Activated naive CD4-positive, alpha-beta T cell (primary cell): ENCODE data around the gene RSPH9.
"Not testable (repeated sequence)": the region's sequence is repeated elsewhere in the genome, so short reads cannot be mapped to it uniquely, and the experiment has no call there.

Experiments
- DNase-seq, 4 experiments: peaks; one replicate each; lab custom pipeline; 2025; lab: John Stamatoyannopoulos, UW

The RSPH9 gene

DNA sequence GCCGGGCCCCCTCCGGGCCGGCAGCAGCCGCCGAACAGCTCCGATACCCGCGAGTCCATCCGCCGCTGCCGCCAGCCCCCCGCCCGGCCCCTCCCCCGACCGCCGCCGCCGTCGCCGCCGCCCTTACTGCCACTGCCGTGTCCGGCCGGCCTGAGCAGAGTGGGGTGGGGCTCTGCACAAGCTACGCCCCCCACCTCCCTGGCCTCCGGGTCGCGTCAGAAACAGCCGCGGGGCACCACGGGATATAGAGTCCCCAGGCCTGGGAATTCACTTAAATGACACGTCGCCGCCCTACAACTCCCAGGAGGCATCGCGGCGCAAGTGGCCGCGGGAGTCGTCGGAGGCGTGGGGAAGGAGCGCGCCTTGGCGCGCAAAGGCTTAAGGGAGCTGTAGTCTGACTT is 15.7 kb upstream of the RSPH9 start, which contains the start of gene GTPBP2:
Gene GTPBP2, minus strand, starts transcription at position 161 of the 401 bp plus-strand sequence. Its CDS starts 102 bp downstream, at position 59.
- peak; percentile 85 to 93 (median 88) for DNase-seq

DNA sequence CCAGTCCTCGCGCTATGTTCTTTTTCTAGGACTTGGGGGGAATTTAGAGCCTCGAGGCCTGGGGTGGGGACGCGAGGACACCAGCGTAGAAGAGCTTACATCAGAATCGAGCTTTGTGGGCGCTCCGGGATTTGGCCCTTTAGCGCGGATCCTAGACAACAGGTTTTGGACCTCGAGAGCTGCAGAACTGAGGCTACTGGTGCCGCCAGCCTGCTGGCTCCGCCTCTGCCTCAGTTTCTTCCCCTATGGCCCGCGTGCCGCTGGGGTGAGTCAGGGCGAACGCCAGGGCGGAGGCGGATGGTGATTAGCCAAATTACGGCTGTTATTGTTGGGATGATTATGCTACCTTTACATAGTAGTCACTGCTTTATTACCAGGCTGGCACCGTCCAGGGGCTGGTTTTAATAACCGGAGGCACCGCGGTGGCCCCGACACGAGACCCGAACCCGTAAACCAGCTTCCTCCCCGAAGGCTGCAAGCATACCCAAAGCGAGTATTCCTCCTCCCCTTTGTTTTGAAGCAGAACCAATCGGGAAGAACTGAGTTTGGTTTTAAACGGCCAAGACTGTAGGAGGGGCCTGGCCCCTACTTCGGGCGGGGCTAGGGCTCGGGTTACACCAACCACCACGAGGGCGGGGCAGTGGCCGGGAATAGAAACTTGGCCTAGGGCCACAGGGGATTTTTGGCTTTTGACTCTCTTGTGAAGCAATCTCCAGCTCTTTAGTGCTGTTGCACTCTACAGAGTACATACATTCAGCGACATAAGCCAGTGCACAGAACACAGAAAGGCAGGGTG is 15.1 kb upstream of the RSPH9 start:
- peak; percentile 46 to 86 (median 62) for DNase-seq

DNA sequence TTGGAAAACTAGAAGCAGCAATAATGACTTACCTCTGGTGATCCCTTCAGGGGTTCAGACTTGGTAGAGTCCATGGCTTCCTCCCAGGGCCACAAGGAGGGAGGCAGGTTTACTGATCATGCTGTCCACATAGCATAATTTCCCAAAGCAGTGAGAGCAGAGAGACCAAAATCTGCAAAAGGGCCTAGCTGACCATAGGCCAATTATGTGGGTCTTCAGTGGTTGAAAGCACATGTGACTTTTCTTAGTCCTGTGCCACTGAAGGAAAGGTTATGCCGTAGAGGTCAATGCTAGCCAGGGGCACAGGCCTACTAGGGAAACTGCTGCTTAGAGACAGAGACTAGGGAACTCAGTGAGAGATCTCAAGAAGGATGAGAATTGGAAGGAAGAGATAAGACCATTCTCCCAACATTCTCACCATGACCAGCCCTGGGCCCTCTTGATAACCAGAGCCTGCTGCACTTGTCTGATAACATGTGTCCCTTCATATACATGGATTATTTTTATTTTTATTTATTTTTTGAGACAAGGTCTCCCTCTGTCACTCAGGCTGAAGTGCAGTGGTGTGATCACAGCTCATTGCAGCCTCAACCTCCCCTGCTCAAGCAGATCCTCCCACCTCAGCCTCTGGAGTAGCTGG is 13.7 kb upstream of the RSPH9 start:
- DNase-seq: no peak

DNA sequence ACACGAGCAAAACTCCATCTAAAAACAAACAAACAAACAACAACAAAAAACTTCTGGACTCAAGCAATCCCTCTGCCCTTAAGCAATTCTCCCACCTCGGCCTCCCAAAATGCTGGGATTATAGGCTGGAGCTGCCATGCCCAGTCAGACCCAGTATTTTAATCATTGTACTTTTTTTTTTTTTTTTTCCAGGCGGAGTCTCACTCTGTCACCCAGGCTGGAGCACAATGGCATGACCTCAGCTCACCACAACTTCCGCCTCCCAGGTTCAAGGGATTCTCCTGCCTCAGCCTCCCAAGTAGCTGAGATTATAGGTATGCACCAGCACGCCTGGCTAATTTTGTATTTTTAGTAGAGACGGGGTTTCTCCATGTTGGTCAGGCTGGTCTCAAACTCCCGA is 11.8 kb upstream of the RSPH9 start:
- DNase-seq: not testable (repeated sequence)

DNA sequence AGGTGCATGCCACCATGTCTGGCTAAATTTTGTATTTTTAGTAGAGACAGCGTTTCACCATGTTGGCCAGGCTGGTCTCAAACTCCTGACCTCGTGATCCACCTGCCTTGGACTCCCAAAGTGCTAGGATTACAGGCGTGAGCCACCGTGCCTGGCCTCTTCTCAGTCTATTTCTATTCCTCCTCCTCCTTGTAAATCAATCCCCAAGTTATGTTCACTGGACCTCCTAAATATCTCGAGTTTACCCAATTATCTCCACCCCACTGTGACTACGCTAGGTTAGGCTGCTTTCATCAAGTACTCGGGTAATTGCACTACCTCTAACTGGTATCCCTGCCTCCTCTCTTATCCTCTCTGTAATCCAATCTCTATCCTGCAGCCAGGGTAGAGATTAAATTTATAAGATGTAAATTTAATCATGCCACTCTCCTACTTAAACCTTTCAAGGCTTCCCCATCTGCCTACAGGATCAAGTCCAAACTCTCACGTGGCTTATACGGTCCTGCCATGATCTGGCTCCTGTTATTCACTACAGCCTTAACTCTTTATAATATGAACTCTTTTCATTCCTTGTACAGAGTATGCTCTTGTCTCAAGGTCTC is 10.0 kb upstream of the RSPH9 start:
- DNase-seq: no peak

DNA sequence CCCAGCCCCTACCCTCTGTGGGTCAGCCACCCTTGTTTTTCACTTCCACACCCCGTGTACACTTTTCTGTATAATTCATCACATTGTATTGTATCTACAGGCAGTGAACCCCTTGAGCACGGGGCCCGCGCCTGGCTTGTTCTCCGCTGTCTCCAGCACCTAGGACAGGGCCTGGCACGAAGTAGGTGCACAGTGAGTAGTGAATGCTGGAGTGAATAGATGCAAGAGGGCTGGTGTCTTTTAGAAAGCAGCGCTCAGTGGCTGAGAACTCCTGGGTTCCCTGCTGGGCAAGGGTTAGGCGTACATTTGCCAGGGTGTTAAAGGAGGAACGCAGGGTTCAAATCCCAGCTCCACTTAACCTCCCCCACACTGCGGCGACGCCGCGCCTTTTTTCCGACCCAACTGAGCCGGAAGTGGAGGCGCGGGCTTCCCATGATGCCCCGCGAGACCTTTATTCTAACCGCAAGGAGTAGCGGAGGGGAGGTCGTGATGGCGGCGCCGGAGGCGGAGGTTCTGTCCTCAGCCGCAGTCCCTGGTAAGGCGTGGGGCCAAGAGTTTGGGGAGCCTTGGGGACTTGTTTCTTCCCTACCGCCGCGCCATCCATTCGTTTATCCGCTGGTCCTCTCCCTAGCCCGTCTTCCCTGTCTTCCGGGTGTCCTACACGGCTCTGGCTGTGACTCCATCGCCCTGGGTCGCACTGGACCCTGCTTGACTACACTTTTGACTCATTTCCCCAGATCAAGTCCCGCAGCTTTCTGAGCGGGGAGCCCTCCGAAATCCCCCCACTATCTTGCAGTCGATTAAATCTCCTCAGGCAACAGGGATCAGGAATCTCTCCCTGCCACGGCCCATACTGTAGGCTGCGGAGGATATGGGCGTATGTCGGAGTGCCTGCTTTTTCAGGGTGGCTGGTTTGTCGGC is 9.2 kb upstream of the RSPH9 start, which contains the start of gene MAD2L1BP:
Gene MAD2L1BP, plus strand, starts transcription at position 454 of the 921 bp plus-strand sequence. Its CDS starts 36 bp downstream, at position 490.
- peak; percentile 54 to 83 (median 71) for DNase-seq

DNA sequence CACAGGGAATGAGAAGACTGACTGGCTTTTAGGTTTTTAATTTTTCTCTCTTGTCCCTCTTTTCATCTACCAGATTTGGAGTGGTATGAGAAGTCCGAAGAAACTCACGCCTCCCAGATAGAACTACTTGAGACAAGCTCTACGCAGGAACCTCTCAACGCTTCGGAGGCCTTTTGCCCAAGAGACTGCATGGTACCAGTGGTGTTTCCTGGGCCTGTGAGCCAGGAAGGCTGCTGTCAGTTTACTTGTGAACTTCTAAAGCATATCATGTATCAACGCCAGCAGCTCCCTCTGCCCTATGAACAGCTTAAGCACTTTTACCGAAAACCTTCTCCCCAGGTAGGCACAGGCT is 8.6 kb upstream of the RSPH9 start:
- no peak for DNase-seq

DNA sequence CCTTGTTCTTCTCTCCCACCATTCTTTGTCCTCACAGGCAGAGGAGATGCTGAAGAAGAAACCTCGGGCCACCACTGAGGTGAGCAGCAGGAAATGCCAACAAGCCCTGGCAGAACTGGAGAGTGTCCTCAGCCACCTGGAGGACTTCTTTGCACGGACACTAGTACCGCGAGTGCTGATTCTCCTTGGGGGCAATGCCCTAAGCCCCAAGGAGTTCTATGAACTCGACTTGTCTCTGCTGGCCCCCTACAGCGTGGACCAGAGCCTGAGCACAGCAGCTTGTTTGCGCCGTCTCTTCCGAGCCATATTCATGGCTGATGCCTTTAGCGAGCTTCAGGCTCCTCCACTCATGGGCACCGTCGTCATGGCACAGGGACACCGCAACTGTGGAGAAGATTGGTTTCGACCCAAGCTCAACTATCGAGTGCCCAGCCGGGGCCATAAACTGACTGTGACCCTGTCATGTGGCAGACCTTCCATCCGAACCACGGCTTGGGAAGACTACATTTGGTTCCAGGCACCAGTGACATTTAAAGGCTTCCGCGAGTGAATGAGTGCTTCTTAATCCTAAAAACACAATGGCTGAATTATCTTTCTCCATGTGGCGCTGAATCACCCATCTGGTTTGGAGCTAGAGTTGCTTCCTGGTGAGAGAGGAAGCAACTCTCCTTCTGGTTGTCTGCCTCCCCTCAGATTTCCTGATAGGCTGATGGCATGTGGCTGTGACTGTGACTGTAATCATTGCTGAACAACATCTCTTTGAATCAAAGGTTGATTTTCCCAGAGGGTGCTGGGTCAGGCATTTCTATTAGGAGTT is 4.6 kb upstream of the RSPH9 start:
- no peak for DNase-seq

DNA sequence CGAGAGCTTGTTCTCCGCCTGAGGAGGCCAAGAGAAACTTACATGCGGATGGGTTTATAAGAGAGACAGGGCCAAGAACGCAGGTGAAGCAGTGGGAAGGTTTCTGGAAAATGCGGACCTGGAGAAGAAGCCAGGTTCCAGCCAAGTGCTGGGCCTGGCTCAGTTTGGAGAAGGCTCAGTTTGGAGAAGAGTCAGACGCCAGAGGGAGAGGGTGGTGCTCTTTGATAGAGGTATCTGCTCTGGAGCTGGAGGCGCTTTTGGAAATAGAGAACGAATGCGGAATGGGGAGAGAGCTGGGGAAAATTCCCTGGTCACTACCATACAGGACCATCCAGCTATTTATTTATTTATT is 753 bp downstream of the RSPH9 start:
- DNase-seq: no peak

DNA sequence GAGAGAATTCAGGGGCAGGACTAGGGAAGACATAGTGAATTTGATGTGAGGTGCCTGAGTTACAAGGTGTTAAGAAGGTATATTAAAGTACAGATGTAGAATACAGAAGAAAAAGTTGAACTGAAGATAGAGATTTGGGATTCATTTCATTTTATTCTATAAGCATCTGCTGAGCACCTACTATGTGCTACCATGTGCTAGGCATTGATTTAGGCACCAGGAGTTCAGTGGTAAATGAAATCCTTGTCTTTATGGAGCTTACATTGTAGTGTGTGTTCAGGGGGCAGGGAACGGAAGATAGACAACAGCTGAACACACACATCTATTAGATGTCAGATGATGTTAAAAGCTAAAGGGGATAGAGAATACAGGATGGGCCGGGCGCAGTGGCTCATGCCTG is 2.8 kb downstream of the RSPH9 start:
- no peak for DNase-seq

DNA sequence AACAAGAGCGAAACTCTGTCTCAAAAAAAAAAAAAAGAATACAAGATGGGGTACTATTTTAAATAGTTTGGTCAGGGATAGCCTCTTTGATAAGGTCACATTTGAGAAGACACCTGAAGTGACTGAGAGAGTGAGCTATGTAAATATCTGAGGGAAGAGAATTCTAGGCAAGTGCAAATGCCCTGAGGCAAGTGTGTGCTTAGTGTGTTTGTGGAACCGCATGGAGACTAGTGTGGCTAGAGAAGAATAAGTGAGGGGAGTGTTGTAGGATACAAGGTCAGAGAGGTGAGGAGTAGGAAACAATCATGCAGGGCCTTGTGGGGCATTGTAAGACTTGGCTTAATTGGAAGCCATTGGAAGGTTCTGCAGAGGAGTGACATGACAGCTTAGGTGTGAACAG is 3.4 kb downstream of the RSPH9 start:
- DNase-seq: no peak

DNA sequence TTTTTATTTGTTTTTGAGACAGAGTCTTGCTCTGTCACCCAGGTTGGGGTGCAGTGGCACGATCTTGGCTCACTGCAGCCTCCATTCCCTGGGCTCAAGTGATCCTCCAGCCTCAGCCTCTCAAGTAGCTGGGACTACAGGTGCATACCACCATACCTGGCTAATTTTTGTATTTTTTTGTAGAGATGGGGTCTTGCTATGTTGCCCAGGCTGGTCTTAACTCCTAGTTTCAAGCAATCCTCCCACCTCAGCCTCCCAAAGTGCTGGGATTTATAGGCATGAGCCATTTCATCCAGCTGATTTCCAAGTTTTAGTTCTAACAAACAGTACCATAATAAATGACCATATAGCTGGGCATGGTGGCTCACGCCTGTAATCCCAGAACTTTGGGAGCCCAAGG is 8.0 kb downstream of the RSPH9 start:
- DNase-seq: not testable (repeated sequence)

DNA sequence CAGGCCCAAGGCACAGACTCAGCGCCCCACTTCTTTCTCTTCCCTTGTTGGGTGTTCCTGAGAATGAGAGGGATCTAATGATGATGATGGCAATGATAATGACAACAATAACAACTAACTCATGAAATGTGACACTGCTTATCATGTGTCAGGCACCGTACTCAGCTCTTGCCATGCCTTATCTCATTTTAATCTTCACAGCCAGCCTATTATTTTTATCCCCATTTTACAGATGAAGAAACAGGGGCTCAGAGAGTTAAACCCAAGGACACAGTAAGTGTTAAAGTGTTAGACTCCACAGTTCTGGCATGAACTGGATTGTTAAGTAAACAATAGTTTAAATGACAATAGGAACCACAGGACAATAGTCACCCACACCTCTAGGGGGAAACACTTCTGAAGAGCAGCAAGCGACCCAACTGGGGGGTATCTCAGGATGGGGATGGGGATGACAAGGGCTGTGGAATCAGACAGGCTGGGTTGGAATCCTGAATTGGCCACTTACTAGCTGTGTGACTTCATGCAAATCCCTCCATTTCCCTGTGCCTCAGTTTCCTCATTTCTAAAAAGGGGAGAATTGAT is 12.5 kb downstream of the RSPH9 start:
- DNase-seq: no peak

DNA sequence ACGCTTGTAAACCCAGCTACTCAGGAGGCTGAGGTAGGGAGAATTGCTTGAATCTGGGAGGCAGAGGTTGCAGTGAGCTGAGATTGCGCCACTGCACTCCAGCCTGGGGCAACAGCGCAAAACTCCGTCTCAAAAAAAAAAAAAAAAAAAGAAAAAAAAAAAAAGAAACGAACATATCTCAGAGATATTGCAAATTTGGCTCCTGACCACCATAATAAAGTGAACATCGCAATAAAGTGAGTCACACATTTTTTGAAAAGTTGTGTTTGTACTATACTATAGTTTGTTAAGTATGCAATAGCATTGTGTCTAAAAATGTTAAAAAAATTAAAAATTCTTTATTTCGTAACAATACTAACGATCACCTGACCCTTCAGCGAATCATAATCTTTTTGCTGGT is 13.3 kb downstream of the RSPH9 start:
- DNase-seq: no peak

DNA sequence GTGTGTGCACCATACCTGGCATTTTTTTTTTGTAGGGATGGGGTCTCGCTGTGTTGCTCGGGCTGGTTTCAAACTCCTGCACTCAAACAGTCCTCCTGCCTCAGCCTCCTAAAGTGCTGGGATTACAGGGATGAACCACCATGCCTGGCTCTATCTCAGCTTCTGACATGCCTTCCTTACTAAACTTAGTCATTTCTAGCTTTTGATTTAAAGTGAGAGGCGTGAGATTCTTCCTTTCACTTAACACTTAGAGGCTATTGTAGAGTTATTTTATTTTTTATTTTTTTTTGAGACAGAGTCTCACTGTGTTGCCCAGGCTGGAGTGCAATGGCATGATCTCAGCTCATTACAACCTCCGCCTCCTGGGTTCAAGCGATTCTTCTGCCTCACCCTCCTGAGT is 18.1 kb downstream of the RSPH9 start:
- not testable (repeated sequence) for DNase-seq

DNA sequence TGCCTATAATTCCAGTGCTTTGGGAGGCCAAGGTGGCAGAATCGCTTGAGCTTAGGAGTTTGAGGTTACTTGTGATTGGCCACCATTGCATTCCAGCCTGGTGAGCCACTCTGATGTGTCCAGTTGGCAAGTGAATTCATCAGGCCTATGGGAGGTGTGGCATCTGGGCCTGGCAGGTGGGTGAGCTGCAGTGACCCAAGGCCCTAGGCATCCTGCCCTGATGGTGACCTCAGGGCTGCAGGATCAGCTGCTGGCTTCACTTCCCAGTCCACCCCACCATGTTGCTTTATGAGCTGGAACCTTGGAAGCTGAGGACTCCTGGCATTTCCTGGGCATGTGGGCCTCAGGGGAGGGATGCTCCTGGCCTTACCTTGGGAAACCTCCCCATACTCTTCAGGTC is 20.5 kb downstream of the RSPH9 start:
- no peak for DNase-seq

DNA sequence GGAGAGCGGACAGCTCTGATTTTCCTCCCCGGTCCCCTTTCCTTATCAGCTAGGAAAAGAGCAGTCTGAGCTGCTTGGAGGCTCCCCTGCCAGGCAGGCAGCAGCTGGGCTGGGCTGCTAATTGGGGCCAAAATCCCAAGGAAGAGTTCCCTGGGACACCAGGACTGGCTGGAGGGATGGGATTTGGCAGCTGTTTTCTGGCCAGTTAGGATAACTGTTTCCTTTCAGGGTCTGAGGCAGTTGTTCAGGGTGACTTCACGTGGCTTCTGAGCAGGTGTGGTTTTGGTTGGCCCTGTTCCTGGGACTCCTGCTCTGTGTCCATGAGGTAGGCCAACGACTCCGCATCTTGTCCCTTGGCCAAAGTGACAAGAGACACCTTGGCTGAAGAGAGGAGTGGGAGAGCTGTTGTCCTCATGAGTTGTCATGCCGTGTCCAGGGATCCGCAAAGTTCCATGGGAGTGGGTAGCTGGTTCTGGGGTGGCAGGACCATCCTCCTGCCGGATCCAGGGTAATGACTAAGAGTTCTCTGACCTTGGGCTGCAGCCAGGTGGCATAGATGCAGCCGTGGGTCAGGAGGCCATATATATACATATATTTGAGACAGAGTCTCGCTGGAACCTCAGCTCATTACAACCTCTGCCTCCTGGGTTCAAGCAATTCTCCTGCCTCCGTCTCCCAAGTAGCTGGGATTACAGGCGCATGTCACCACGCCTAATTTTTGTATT is 21.5 kb downstream of the RSPH9 start:
- DNase-seq: no peak

DNA sequence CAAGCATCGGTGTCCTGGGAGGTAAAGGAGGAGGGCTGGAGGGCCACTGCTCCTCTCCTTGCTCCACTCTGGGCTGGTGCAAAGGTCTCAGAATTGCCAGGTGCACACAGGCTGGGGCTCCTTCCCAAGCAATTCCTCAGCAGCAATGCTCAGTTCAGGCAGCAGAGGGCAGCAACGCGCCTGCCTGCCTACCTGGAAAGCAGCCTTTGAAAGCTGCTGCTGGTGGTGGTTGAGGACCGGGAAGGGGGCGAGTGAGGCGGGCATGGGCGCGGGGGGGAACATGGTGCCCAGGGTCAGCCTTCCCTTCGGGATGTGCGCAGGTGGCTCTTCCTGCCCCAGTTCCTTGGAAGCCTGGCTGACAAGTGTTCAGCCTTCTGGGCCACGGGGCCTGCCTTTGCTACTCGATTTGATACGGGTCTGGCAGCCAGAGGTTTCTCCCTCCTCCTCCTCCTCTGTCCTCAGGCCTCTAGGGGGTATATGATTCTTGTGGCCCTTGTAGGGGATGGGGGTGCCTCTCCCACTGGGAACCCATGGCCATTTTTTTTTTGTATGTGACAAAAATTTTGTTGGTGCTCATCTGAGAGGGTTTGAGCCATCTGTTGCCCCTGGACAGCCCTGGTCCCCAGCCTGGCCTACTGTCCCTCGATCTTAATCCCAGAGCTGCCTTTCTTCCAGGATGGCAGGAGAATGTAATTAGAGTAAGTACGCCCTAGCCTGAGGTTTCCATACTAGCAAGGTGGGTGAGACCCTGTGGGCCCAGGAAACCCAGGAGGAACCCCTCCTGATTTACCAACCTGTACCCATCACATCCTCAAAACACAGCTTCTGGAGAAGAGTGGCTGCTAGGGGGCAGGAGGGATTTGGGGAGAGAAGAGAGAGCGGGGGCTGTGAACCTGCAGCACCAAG is 22.7 kb downstream of the RSPH9 start:
- peak; percentile 65 to 78 (median 72) for DNase-seq
